Thymus (tissue), 11 donors: Measurements from ENCODE around the gene LAMTOR1. TPM values are rescaled to one million over a fixed set of nuclear protein-coding genes. Genes with fewer than 3 reads are reported as not detected.

Experiments used
- DNase-seq, 9 donors: peaks; one replicate each; pipeline ENCODE4 v3.0.0-alpha.2; 2013; ENCODE audit warnings: low spot score in 9 of 9, low read depth in 6 of 9, missing footprints in 1 of 9
- H3K27ac ChIP-seq, 2 donors: one replicate each; pipeline ENCODE4 v1.5.1; 2013; ENCODE audit warnings: control low read depth in 1 of 2, low read depth in 1 of 2, low read length in 1 of 2, mild to moderate bottlenecking in 1 of 2, moderate library complexity in 1 of 2
- H3K27me3 ChIP-seq, 2 donors: one replicate each; pipeline ENCODE4 v1.5.1; 2013; ENCODE audit warnings: low read length in 1 of 2; ENCODE audit not compliant: control insufficient read depth in 2 of 2, insufficient read depth in 1 of 2
- H3K36me3 ChIP-seq, 2 donors: one replicate each; pipeline ENCODE4 v1.5.1; 2013; ENCODE audit warnings: low read length in 1 of 2, mild to moderate bottlenecking in 1 of 2, moderate library complexity in 1 of 2; ENCODE audit not compliant: control insufficient read depth in 2 of 2, insufficient read depth in 2 of 2
- H3K4me1 ChIP-seq, 2 donors: one replicate each; pipeline ENCODE4 v1.5.1; 2013; ENCODE audit warnings: low read length in 2 of 2; ENCODE audit not compliant: control insufficient read depth in 2 of 2, insufficient read depth in 2 of 2
- H3K4me3 ChIP-seq, 2 donors: one replicate each; pipeline ENCODE4 v1.5.1; 2013; ENCODE audit warnings: low read length in 2 of 2, control low read depth in 1 of 2, mild to moderate bottlenecking in 1 of 2
- H3K9me3 ChIP-seq, 2 donors: one replicate each; pipeline ENCODE4 v1.5.1; 2013; ENCODE audit warnings: low read length in 1 of 2, mild to moderate bottlenecking in 1 of 2; ENCODE audit not compliant: control insufficient read depth in 2 of 2, insufficient read depth in 1 of 2
- WGBS: extraction: QIAGEN DNeasy Blood & Tissue Kit; methylation state at CpG from one replicate; pipeline ENCODE4 v1.1.7; 2013; 5-methylcytosine and 5-hydroxymethylcytosine counted together
- polyA plus RNA-seq: library from polyadenylated mRNA; stranded (reverse); fragments of 200-250 nt; gene quantifications from one replicate; pipeline ENCODE4 v1.2.3, GENCODE V29; 2013
- total RNA-seq: library from RNA; stranded (reverse); fragments of 120-200 nt; gene quantifications from one replicate; pipeline ENCODE4 v1.2.4, GENCODE V29; 2013
- donor health status: healthy.

Gene LAMTOR1
- total and polyA plus RNA-seq, 2 donors, result 74.5 to 104 TPM

DNA sequence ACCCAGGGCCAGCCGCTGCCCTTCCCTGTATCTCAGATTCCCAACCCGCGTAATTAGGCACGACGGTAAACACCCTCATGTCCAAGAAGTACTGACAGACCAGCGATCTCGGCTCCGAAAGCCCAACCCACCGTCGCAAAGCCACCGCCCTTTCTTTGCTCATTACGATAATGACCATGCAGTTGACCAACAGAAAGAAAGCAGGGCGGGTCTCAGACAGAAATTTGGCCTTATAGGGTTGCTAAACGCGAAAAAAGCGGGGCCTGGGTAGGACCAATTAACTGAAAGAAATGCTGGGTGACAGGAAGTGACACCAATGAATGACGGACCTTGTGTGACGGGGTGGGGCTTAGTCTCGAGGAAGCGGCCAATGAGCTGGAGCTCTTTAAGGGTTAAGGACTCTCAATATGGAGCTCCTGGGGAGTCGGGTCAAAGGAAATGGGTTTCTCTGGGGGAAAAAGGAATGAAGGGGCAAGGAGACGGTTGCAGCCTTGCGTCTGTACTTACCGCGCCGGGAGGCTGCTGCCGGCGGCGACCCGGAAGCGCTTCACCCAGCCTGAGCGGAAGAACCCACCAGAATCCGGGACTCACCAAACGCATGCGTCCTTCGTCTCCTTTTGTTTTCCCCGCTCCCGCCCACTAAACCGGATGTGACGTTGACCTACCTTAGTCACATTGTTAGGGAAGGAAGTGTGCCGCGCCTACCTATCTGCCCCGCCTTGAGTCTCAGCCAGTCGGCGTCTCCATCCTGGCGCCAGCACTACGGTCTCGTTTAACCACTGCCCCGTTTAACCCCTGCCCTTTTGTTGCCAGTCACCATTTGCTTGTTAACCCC, 9.3 kb upstream of the LAMTOR1 start, which contains the start of gene ANAPC15:
Gene ANAPC15, minus strand, starts transcription at position 553 of the 835 bp plus-strand sequence. CDS start 1,419 bp downstream, outside the sequence.
- WGBS, result under 1% methylated on average over 49 of the region's 49 CpGs
- peak within 1 kb of the TSS; percentile 94 to 99 for H3K27ac ChIP-seq
- H3K36me3 ChIP-seq, result peaks cover 28 to 31% of the 10 kb centered on the region in 2 donors
- peak within 1 kb of the TSS; percentile 58 to 81 for H3K4me3 ChIP-seq
- H3K4me1 ChIP-seq, result peaks cover 9 to 14% of the 10 kb centered on the region in 2 donors
- DNase-seq, result peak; percentile 96 to 100 (median 99)
- no peaks in the 10 kb centered on the region for H3K9me3 ChIP-seq
- H3K27me3 ChIP-seq, result no peaks in the 10 kb centered on the region

DNA sequence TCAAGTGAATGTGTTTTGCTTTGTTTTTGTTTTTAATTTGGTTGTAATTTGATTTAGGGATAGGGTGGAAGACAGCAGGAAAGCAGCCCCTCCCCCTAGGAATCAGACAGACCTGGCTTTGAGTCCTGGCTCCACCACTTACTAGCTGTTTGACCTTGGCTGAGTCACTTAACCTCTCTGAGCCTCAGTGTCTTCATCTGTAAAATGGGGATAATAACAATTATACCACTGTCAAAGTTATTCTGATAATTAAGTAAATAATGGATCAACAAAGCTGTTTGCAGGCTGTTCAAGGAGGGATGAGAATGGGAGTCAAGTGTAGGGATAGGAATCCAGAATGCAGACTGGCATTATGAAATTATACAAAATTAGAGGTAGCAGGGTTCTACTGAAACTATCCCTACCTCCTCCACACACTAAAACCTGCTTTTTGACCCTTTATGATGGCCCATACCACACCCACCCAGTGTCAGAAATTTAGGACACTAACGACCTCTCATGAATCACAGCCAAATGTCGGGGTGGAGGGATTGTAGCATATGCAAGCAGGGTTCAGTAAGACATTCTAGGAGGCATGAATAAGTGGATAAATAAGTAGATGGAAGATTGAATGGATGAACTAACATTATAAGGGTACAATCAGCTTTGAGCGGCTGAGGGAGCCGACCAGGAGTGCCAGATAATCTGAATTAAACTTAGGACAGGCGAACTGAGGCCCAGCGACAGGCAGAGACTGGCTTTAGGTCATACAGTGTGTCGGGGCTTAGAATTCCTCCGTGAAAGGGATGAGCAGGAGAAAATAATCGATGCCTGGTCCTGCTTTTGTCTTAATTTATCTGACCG, 8.4 kb upstream of the LAMTOR1 start:
- peaks cover 28 to 36% of the 10 kb centered on the region in 2 donors for H3K36me3 ChIP-seq
- H3K4me3 ChIP-seq, result peak overlapping the region; percentile 58 to 81
- no peaks in the 10 kb centered on the region for H3K27me3 ChIP-seq
- peaks cover 9 to 14% of the 10 kb centered on the region in 2 donors for H3K4me1 ChIP-seq
- DNase-seq, result no peak
- WGBS, result 11% methylated on average over 10 of the region's 10 CpGs
- H3K9me3 ChIP-seq, result no peaks in the 10 kb centered on the region
- H3K27ac ChIP-seq, result peak overlapping the region; percentile 94 to 99

DNA sequence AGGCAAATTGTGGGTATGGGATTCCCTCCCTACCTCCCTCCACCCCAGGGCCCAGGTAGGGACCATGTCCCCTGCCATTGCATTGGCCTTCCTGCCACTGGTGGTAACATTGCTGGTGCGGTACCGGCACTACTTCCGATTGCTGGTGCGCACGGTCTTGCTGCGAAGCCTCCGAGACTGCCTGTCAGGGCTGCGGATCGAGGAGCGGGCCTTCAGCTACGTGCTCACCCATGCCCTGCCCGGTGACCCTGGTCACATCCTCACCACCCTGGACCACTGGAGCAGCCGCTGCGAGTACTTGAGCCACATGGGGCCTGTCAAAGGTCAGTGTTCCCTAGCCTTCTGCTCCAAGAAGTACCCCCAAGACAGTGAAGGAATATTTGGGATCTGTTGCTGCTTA, 2.8 kb upstream of the LAMTOR1 start, which contains the start of gene TOMT:
Gene TOMT, plus strand, starts transcription at position 37 of the 400 bp plus-strand sequence. Its CDS starts 28 bp downstream, at position 65.
- Histone ChIP-seq H3K36me3 (peaks cover 24 to 41% of the 10 kb centered on the region in 2 donors), H3K27me3 (no peaks in the 10 kb centered on the region), H3K4me3 (no peak within 1 kb of the TSS), H3K9me3 (no peaks in the 10 kb centered on the region), H3K4me1 (peaks cover 15 to 25% of the 10 kb centered on the region in 2 donors), H3K27ac (no peak within 1 kb of the TSS)
- 98% methylated on average over 14 of the region's 14 CpGs for WGBS
- DNase-seq, result no peak

DNA sequence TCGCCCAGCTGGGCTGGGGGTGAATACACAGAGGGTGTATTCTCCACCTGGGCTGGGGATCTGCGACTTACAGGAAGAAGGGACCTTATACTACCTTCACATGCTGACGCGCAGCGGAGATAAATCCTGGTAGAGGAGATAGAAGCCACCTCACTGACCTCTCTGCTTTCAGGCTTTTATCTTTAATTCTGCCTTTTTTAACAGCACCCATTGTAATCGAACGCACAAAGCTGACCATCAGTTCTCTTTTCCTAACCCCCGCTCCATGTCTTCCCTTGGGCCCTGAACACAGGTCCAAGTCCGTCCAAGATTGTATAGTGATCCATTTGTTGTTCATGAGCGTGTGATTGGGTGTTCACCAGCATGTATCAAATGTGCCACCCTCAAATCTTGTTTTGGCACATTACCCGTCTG, 664 bp upstream of the LAMTOR1 start:
- H3K27ac ChIP-seq, result peak overlapping the region; percentile 67 to 86
- DNase-seq, result no peak
- H3K36me3 ChIP-seq, result peaks cover 16 to 33% of the 10 kb centered on the region in 2 donors
- peak overlapping the region; percentile 67 to 98 for H3K4me3 ChIP-seq
- H3K27me3 ChIP-seq, result no peaks in the 10 kb centered on the region
- no peaks in the 10 kb centered on the region for H3K9me3 ChIP-seq
- peaks cover 15 to 38% of the 10 kb centered on the region in 2 donors for H3K4me1 ChIP-seq
- WGBS, result 88% methylated on average over 11 of the region's 11 CpGs

DNA sequence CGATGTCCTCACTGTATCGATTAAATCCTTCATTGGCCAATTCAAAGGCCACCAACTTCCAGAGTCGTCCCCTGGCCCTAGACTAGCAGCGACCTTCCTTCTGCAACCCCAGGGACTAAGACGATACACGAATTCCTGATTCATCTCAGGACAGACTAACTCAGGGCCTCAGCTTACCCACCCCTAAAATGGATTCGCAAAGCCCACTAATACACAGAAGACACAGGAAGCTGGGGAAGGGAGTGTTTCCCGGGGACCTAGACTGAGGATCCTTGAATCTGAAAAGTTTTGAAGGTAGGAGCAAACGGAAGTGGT, 509 bp downstream of the LAMTOR1 start:
- H3K4me1 ChIP-seq, result peaks cover 15 to 38% of the 10 kb centered on the region in 2 donors
- no peaks in the 10 kb centered on the region for H3K27me3 ChIP-seq
- DNase-seq, result no peak
- peak overlapping the region; percentile 82 to 88 for H3K27ac ChIP-seq
- H3K36me3 ChIP-seq, result peaks cover 20 to 36% of the 10 kb centered on the region in 2 donors
- peak overlapping the region; percentile 67 to 98 for H3K4me3 ChIP-seq
- H3K9me3 ChIP-seq, result no peaks in the 10 kb centered on the region
- 3% methylated on average over 9 of the region's 9 CpGs for WGBS

DNA sequence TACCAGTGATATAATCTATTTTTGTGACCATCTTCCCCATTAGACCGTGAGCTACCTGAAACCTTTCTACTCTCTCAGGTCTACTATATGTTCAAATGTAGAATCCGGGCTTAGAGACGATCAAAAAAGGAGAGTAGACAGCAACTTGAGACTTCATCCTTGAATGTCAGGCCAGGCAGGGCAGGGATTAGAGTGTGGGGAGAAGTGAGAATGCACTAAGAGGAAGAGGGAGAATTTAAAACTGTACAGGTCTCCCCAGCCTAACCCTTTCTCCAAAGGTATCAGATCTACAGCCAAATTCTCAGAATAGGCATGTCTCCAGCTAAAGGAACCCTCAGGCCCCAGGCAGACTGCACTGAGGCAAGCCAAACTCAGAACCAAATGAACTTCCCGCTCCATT, 935 bp downstream of the LAMTOR1 start:
- Histone ChIP-seq H3K4me1 (peaks cover 15 to 38% of the 10 kb centered on the region in 2 donors), H3K9me3 (no peaks in the 10 kb centered on the region), H3K36me3 (peaks cover 24 to 36% of the 10 kb centered on the region in 2 donors), H3K27ac (peak overlapping the region in 1 of 2 donors; percentile 82), H3K4me3 (peak overlapping the region; percentile 67 to 98), H3K27me3 (no peaks in the 10 kb centered on the region)
- no peak for DNase-seq
- 48% methylated on average over 4 of the region's 4 CpGs for WGBS

DNA sequence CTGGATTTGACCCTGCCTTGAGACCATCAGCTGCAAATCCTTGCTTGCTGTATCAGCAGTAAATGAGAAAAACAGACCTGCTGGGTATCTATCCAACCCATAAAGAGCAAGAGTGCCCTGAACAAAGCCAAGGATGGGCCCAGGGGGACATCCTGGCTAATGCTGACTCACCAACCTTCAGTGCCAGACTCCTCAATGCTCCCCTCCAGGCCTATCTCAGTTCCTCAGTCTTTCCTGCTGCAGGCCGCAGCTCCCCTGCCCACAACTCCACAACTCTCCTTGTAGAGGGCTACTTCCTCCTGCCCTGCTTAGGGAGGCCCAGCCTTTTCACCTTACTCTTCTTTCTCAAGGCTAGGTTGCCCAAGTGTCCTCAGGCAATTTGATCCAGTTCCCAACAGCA, 2.6 kb downstream of the LAMTOR1 start:
- 44% methylated on average over 1 of the region's 1 CpG for WGBS
- peak overlapping the region in 1 of 2 donors; percentile 33 for H3K27ac ChIP-seq
- H3K4me3 ChIP-seq, result no peak overlapping the region
- H3K4me1 ChIP-seq, result peaks cover 15 to 38% of the 10 kb centered on the region in 2 donors
- peaks cover 29 to 42% of the 10 kb centered on the region in 2 donors for H3K36me3 ChIP-seq
- no peaks in the 10 kb centered on the region for H3K9me3 ChIP-seq
- no peak for DNase-seq
- H3K27me3 ChIP-seq, result no peaks in the 10 kb centered on the region

DNA sequence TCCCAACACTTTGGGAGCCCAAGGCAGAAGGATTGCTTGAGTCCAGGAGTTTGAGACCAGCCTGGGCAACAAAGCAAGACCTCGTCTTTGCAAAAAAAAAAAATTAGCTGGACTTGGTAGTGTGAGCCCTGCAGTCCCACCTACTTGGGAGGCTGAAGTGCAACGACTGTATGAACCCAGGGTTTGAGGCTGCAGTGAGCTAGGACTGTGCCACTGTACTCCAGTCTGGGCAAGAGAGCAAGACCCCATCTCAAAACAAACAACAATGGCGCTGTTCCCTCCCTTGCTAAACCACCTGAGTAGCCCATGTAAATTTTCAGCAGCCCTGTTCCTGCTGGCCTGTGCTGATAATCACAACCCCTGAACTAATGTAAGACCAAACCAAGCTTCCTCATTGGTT, 3.1 kb downstream of the LAMTOR1 start:
- WGBS, result 72% methylated on average over 3 of the region's 3 CpGs
- peaks cover 32 to 46% of the 10 kb centered on the region in 2 donors for H3K36me3 ChIP-seq
- no peak for DNase-seq
- peaks cover 15 to 38% of the 10 kb centered on the region in 2 donors for H3K4me1 ChIP-seq
- H3K27ac ChIP-seq, result no peak overlapping the region
- no peaks in the 10 kb centered on the region for H3K9me3 ChIP-seq
- no peaks in the 10 kb centered on the region for H3K27me3 ChIP-seq
- no peak overlapping the region for H3K4me3 ChIP-seq
